ENCODE results near the gene OR10G7.
"Not testable (repeated sequence)": the region's sequence is repeated elsewhere in the genome, so short reads cannot be mapped to it uniquely, and the experiment has no call there.

Gene OR10G7

DNA sequence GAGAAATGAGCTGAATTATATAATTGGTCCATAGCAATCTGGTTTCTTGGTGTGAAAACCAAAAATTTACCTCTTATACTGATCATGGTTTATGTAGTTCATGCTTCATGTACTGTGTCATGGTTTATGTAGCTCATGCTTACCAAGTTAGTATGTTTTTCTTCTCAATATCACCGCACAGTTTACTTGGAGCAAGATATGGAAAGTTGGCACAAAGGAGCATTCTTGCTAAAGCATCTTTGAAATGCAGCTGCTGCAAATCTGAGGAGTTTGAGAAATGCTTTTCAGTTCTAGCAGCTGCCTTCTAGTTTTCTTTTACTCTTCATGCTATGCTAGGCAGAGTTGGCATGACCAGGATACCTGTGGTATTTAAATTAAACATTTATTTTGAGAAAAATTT, 4.5 kb downstream of the OR10G7 start:
- H3K27ac ChIP-seq (ENCODE audit: low read depth, low read length) = no peak overlapping the region
- H3K27me3 ChIP-seq (ENCODE audit: control insufficient read depth, insufficient read depth, low read length) = no peaks in the 10 kb centered on the region
- no peaks in the 10 kb centered on the region for H3K4me1 ChIP-seq (ENCODE audit: control insufficient read depth, insufficient read depth, low read length)
- no peak overlapping the region for H3K9ac ChIP-seq (ENCODE audit: low read length)
- no peaks in the 10 kb centered on the region for H3K36me3 ChIP-seq (ENCODE audit: control insufficient read depth, insufficient read depth, low read length)
- no peaks in the 10 kb centered on the region for H3K9me3 ChIP-seq (ENCODE audit: control insufficient read depth, insufficient read depth, low read depth, low read length)
- no peak overlapping the region for H3K4me3 ChIP-seq (ENCODE audit: low read depth, low read length)

DNA sequence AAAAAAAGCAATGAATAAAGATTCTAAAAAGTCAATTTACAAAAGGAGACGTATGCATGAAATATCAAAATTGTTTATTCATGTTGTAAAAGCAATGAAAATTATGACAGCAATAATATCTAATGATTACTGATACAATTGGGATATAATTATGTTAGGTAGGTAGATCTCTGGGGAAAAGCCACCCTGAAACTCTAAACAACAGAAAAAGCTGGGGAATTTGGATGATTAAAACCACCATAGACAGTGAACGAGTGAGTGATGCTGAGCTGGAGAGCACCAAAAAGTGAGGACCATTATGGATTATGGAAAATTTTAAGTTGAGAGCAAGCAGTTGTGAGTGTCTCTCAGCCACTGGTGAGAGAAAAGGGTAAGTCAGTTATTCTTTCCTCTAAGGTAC, 14.6 kb downstream of the OR10G7 start, which contains the start of gene OR10G8:
Gene OR10G8 (plus strand): TSS at position 301 of the 400 bp plus-strand sequence. CDS start 2,825 bp downstream, outside the sequence.
- no peak within 1 kb of the TSS for H3K4me3 ChIP-seq (ENCODE audit: low read depth, low read length)
- H3K9ac ChIP-seq (ENCODE audit: low read length) = no peak within 1 kb of the TSS
- no peaks in the 10 kb centered on the region for H3K27me3 ChIP-seq (ENCODE audit: control insufficient read depth, insufficient read depth, low read length)
- H3K27ac ChIP-seq (ENCODE audit: low read depth, low read length) = no peak within 1 kb of the TSS
- H3K4me1 ChIP-seq (ENCODE audit: control insufficient read depth, insufficient read depth, low read length) = no peaks in the 10 kb centered on the region
- no peaks in the 10 kb centered on the region for H3K9me3 ChIP-seq (ENCODE audit: control insufficient read depth, insufficient read depth, low read depth, low read length)
- H3K36me3 ChIP-seq (ENCODE audit: control insufficient read depth, insufficient read depth, low read length) = no peaks in the 10 kb centered on the region

- not testable (repeated sequence) for H3K27me3 ChIP-seq (ENCODE audit: control insufficient read depth, insufficient read depth, low read length); H3K27ac ChIP-seq (ENCODE audit: low read depth, low read length); H3K9ac ChIP-seq (ENCODE audit: low read length); H3K36me3 ChIP-seq (ENCODE audit: control insufficient read depth, insufficient read depth, low read length); H3K4me1 ChIP-seq (ENCODE audit: control insufficient read depth, insufficient read depth, low read length); H3K4me3 ChIP-seq (ENCODE audit: low read depth, low read length); H3K9me3 ChIP-seq (ENCODE audit: control insufficient read depth, insufficient read depth, low read depth, low read length)
These were observed 25.3 kb downstream of the OR10G7 start for GRCh38 chr11:124015837-124016236.

DNA sequence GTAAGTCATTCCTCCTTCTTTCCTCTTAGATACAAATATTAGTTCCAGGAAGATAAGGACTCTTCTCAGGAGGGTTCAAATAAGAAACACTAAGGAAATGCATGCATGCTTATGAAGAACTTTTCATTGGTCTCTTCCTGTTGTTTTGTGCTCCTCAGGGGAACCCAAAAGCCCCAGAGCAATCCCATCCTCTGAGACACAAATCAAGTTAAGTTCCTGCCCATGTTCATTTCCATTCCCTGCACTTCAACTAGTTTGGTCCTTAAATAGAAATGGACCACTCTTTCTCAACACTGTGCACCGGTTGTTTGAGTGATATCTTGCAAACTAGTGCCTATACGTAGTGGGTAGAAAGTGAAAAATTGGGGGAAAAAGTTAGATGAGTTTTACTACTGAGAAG, 28.4 kb downstream of the OR10G7 start, which contains the start of gene OR10G4:
Gene OR10G4 (plus strand): TSS at position 301 of the 400 bp plus-strand sequence. CDS start 2,578 bp downstream, outside the sequence.
- H3K4me1 ChIP-seq (ENCODE audit: control insufficient read depth, insufficient read depth, low read length) = peaks cover 7% of the 10 kb centered on the region; the same call in 1 of the 2 replicates
- H3K4me3 ChIP-seq (ENCODE audit: low read depth, low read length) = no peak within 1 kb of the TSS
- H3K27me3 ChIP-seq (ENCODE audit: control insufficient read depth, insufficient read depth, low read length) = no peaks in the 10 kb centered on the region
- no peaks in the 10 kb centered on the region for H3K9me3 ChIP-seq (ENCODE audit: control insufficient read depth, insufficient read depth, low read depth, low read length)
- H3K9ac ChIP-seq (ENCODE audit: low read length) = no peak within 1 kb of the TSS
- H3K27ac ChIP-seq (ENCODE audit: low read depth, low read length) = no peak within 1 kb of the TSS
- H3K36me3 ChIP-seq (ENCODE audit: control insufficient read depth, insufficient read depth, low read length) = no peaks in the 10 kb centered on the region

- H3K27me3 ChIP-seq (ENCODE audit: control insufficient read depth, insufficient read depth, low read length) = no peaks in the 10 kb centered on the region
- H3K9me3 ChIP-seq (ENCODE audit: control insufficient read depth, insufficient read depth, low read depth, low read length) = no peaks in the 10 kb centered on the region
- no peaks in the 10 kb centered on the region for H3K36me3 ChIP-seq (ENCODE audit: control insufficient read depth, insufficient read depth, low read length)
- H3K9ac ChIP-seq (ENCODE audit: low read length) = no peak within 1 kb of the TSS
- no peak within 1 kb of the TSS for H3K4me3 ChIP-seq (ENCODE audit: low read depth, low read length)
- H3K4me1 ChIP-seq (ENCODE audit: control insufficient read depth, insufficient read depth, low read length) = no peaks in the 10 kb centered on the region
- H3K27ac ChIP-seq (ENCODE audit: low read depth, low read length) = no peak within 1 kb of the TSS
These were observed 46.0 kb downstream of the OR10G7 start, which contains the start of gene OR10G6 for GRCh38 chr11:123995119-123995518. OR10G6 (minus strand) TSS chr11:123995161; CDS start chr11:123995161, 0 bp downstream.

Data from HUES6 (cell line).